GM04504 (cell line): Measurements from ENCODE around the gene CDC42EP2.

Experiments
- DNase-seq: peaks from one replicate; pipeline ENCODE4 v3.0.0-alpha.2; 2012; ENCODE audit warnings: low read depth

The CDC42EP2 gene, protein sequence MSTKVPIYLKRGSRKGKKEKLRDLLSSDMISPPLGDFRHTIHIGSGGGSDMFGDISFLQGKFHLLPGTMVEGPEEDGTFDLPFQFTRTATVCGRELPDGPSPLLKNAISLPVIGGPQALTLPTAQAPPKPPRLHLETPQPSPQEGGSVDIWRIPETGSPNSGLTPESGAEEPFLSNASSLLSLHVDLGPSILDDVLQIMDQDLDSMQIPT

DNA sequence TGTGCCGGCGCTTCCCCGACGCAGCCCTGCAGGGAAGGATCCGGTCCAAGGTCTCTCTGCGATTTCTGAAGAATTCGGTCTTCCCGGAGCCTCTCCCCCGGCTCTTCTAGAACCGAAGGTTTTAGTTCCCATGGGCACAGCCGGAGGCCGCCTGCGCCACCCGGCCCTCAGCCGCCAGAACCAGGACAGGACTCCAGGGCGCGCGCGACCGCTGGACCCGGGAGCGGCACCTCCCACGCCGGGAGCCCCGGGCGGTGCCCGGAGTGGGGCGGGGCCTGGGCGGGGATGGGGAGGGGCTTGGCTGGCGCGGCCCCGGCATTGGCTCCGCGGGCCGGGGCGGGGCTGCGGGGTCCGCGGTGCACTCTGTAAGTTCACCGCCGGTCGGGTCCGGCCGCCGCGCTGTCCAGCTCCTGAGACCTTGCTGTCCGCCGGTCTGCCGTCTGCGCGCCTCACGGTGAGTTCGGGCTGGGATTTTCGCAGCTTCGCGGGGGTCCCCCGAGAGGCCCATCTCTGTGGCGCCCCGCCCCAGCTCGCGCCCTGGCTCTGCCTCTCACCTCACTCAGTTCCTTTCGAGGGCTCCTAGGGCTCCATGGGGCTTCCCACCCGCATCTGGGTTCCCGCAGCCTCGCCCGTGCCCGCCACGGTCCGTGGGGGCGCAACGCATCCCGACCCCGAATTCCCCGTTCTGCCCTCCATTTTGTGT is at the start of gene CDC42EP2:
CDC42EP2 (plus strand) TSS at position 366 of the 703 bp plus-strand sequence. CDS start 6,033 bp downstream, outside the sequence.
- peak; percentile 80 for DNase-seq

DNA sequence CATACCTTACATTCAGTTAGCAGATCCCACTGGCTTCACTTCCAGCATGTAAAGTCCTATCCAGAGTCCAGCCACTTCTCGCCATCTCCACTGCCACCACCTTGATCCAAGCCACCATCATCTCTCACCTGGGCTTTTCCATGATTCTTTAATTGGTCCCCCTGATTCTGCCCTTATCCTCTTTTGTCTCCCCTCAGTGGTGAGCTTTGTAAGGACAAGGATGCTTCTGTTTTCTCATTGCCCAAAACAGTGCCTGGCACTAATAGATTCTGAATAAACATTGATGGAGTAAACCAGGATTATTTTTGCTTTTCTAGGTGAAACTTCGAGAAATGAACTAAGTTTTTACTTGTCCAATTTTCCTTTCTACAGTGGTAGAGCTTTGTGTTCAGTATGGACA is 48.5 kb upstream of the CDC42EP2 start:
- DNase-seq: no peak

DNA sequence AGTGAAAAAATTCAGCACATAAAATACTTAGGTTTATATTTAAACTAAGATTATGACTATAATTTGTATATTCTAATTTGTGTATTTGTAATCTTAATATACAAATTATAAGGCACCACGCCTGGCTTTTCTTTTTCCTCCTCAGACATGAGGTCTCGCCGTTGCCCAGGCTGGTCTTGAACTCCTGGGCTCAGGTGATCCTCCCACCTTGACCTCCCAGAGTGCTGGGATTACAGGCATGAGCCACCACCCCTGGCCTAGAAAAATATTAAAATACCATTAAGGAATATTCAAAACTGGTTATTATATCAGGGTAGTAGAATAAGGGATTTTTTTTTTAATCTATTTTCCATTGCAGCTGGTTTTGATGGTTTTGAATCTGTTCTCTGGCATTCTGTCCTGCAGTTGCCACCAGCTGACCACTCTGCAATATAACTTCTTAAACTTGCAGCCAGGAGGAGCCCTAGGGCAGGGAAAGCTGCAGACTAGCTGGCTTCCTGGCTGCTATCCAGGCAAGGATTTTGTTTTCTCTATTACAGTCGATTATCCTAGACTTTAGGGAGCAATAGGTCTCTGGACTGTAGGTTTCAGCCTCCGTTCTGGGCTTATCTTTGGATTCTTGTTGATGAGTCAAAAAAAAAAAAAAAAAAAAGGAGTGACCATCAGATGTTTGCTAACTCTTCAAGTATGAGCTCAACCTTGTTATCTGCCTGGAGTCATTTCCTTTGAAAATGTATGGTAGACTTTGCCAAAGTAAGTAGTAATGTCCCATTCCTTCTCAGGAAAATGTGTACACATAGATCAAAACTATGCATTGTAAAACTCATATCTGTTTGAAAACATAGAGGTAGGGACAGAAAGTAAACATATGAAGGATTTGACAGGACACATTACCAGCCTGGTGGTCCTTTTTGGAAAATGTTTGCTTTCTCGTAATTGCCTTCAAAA is 39.7 kb upstream of the CDC42EP2 start:
- peak; percentile 94 for DNase-seq

DNA sequence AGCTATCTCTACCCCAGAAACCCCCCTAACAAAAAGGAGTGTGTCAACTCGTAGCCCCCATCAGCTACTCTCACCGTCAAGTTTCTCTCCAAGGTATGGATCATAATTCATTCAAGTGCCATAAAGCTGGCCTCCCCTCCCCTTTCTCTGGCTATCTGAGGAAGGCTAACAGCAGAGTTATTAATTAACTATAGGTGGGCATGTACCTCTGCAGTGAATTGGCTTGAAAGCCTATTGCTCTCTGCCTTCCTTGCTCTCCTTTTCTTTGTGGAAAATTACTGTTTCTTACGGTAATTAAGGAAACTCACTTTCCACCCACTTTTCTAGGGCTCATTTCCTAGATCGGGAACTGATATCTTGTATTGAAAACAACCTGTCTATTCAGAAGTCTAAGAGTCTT is 38.8 kb upstream of the CDC42EP2 start:
- no peak for DNase-seq

DNA sequence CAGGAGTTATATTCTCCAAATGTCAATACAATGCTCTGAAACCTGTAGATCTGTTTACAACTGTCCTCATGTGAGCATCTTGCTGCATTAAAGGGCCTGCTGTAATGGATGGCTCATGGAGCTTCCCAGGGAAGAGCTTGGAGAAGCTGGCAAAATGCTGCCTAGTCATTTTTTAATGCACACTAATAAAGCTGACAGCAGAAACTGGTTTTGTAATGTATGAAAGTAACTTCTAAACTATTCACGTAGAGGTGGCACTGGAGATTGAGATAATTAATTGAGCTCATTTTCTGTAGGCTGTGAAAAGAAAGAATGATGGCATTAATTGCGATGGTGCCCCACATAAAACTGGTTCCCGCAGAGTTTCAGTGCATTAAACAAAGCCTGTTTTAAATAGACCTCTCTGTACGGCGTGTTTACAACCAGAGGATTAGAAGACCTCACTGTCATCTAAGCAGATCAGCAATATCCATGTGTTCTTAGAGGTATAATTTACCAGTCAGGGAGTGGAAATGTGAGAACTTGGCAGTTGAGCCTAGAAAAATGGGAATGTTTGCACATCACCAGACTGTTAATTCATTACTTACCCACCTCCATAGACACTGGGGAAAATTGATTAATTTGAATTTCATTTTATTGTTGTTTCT is 36.9 kb upstream of the CDC42EP2 start:
- no peak for DNase-seq

DNA sequence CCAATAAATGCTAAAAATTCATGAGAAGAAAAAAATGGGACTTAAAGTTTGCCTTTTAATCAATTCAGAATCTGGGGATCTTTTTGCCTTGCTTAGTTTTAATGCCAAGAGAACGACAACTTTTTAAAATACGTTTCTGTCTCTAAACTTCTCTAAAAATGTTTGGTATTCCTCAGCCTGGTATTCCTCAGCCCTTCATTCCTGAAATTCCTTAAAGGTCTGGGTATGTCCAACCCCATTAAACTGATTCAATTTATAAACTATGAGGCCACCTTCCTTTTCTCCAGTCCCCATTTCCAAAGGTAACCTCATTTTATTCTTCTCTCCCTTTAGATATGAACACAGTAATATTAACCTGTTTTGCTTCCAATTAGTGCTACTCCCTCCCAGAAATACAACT is 36.3 kb upstream of the CDC42EP2 start:
- DNase-seq: no peak

DNA sequence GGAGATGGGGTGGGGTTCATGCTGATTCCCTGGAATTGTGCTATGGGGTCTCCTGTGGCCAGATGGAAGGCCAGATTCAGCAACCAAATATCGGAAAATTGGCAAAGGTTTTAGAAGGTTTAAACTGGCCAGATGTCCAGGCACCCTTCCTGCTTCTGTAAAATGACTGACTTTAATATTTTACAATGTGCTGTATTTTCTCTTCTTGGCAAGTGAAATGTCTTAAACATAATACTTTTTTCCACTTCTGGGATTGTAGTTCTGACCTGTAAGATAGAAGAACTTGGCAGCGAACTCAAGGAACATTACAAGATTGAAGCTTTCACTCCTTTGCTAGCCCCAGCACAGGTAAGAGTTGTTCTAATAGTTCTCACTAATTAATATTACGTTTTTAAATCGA is 35.4 kb upstream of the CDC42EP2 start:
- DNase-seq: no peak

DNA sequence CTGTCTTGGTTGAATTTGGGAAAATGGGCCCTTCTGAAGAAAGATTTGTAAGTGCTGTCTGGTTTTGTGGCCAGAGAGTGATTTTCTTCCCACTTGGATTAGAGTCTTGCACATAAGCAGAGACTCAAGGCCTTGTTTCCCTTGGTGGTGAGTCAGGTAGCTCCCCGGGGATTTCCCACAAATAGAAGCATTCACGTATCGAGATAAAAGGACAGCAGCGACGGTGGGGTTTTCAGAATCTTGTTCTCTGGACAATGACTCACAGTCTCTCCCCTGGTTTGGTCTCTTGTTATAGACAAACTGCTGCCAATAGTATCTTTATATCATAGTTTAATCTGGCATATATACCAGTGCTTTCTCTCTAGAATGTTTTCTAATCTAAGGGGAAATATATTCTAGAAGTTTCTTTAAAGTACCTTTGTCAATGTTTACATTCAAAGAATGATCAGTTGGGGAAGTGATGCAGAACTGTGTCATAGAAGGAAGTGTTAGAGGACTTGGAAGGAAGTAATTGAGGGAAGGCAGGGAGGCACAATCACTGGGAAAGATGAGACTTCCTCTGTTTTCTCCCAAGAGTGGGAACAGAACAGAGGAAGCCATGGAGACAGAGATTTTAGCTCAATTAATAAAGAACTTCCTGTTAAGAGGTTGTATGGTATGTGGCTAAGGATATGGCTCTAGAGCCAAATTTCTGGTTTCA is 34.8 kb upstream of the CDC42EP2 start:
- DNase-seq: no peak

DNA sequence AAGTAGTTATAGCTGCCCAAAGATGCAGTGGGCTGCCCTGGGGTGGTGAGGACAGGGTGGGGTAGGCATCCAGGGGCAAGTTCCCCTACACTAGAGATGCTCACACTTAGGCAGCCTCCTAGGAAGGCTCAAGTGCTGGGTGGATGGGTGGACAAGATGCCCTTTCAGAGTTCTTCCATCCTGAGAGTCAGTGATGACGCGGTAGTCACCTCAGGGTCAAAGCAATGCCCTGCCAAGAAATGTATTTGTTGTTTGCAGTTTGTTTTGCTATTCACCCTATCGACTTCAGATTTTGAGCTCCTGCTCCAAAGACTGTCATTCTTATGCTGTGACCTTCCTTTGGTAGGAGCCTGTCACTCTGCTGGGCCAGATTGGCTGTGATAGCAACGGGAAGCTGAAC is 34.0 kb upstream of the CDC42EP2 start:
- DNase-seq: no peak

DNA sequence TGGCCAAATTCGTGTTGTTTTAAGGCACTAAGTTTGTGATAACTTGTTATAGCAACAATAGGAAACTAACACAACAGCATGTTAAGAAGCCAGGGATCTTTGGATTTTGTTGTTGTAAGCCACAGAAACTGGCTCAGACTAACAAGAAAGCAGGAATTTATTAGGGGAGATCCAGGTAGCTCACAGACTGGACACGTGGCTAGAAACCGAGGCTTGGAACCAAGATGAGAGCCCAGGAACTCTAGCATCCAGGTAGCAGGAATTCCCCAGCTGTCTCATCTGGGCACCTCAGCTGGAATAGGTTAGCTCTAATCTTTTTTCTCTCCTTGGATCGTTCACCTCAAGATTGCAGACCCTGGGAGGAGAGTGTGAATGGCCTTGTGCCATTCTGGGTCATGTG is 28.0 kb upstream of the CDC42EP2 start:
- DNase-seq: no peak

DNA sequence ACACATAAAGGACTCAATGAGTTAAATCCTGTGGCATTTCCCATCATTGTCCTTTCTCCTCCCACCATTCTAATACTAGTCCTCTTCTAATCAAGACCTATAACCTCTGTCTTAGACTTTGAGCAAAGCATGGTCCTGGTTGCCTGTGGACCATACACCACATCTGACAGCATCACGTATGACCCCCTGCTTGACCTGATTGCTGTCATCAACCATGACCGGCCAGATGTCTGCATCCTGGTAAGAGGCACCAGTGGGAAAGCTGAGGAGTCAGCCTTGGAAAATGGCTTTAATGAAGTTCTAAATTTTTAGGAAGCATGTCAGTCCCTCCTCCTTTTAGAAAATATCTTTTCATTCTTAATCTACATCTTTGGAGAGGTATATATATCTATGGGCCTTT is 27.1 kb upstream of the CDC42EP2 start:
- DNase-seq: no peak

DNA sequence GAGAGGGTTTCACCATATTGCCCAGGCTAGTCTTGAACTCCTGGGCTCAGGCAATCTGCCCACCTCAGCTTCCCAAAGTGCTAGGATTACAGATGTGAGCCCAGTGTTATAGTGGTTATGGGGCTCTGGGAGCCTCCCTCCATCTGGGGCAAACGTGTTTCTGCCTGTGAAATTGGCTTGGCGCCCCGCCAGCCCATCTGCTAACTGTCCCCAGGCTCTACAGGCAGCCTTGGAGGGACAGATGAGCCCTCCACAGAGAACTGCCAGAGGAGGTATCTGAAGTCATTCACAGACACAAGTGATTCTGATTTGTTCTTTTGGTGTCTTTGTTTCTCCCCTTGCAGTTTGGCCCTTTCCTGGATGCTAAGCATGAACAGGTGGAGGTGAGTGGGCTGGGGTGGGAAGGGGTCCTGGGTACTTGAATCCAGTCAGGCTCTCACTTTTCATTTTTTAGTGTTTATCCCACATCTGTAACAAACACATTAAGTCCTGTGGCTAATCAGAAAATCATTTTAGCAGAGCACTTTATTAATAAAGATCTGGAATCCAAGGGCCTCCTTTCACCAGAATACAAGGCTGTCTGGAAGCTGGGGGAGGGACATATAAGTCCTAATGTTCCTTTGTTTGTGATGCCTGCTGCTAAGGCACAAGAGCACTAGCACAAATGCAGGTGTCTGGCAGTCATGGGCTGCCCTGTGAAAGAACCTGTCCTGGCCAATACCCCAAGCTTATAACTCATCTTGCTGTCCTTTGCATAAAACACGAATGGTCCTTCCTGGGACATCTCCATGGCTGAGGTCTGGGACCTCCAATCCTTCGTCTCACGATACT is 25.7 kb upstream of the CDC42EP2 start:
- DNase-seq: no peak

DNA sequence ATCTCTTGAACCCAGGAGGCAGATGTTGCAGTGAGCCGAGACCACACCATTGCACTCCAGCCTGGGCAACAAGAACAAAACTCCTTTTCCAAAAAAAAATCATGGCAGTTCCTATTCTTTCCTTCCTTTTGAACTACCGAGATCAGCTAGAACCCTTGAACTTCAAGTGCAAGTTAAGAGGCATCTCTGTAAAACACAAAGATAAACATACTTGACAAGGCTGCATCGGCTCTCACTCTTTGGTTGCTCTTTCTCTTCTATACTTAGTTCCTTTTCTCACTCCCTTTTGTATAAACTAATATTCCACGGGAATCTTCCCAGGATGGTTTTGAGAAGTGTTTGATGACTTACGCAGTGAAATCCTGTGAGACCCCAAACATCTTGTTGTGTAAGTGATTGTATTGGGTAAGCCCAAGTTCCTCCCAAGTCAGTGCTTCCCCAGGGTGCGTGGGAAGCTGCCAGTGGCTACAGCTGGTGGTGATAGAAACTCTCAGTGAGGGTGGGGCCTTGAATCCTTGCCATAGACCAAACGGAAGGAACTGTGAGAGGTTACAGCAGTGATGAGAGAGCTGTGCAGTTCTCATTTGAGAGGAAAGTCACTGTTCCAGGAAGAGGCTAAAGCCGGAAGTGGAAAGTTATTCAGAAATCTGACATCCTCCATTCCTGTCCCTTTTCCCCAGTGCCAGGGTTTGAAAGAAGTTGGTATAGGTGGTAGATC is 24.1 kb upstream of the CDC42EP2 start:
- peak; percentile 100 for DNase-seq

DNA sequence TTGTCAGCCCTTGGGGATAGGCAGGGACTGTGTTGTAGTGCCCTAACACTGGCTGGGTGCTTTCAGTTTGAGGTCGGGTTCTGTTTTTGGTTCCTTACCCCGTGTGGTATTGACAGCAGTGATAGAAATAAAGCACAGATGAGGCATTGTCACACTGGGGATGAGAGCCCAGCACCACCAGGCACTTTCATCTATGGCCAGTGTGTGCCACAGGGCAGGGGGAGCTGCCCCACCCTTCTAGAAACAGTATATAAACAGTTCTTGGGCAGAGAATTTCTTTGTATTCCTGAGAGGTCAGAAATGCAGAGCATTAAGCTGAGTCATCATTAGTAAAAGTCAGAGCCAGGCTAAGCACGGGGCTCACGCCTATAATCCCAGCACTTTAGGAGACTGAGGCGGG is 23.1 kb upstream of the CDC42EP2 start:
- DNase-seq: no peak

DNA sequence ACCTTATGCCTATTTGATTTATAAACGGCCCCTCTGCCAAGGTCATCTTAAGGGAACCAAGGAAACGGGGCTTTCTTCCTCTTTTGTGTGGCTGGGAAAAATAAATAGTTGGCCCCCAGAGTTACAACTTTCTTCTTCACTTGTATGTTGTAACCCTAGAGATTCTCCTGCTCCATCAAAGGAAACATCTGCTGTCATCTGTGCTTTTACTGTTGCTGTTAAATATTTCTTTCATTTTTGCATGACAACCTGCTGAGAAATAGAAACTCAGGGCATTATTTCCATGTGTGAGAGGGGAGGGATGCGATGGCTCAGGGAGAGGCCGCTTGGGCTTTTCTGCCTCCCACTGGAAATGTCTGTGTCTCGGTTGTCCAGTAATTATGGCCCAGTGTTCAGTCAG is 21.8 kb upstream of the CDC42EP2 start:
- no peak for DNase-seq

DNA sequence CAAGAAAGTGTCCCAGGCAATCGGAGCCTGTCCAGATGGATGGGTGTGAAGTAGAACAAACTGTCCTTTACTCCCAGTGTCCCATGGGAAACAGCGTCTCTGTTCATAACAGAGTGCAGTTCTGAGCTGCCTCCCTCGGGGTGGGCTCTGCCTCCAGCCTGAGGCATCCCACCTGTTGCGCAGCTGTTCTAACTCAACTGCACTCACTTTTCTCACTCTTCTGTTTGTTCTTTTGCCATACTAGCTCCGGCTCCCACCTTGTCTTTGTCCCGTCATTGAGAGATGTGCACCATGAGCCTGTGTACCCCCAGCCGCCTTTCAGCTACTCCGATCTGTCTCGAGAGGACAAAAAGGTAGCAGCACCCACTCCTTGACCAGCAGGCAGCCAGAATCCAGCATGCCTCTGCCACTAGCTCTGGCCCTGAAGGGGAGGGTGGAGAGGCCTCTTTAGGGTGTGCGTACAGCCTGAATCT is 20.7 kb upstream of the CDC42EP2 start:
- no peak for DNase-seq

DNA sequence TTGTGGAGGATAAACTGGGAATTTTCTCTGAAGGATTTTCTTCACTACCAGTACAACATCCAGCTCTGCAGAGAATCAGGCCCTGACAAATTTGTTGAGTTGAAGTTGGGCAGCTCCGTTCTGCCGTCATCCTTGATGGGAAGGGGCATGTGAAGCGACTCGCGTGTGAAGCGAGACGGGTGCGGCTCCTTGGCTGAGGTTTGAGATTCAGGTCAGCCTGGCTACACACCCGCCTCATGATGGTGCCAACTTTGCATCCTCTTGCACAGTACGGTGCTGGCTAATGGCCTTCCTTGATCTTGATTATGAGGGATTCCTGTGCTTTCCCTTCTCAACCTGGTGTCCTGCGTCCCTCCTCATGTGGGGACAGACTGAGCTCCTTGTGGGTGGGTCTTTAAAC is 19.7 kb upstream of the CDC42EP2 start:
- DNase-seq: no peak

DNA sequence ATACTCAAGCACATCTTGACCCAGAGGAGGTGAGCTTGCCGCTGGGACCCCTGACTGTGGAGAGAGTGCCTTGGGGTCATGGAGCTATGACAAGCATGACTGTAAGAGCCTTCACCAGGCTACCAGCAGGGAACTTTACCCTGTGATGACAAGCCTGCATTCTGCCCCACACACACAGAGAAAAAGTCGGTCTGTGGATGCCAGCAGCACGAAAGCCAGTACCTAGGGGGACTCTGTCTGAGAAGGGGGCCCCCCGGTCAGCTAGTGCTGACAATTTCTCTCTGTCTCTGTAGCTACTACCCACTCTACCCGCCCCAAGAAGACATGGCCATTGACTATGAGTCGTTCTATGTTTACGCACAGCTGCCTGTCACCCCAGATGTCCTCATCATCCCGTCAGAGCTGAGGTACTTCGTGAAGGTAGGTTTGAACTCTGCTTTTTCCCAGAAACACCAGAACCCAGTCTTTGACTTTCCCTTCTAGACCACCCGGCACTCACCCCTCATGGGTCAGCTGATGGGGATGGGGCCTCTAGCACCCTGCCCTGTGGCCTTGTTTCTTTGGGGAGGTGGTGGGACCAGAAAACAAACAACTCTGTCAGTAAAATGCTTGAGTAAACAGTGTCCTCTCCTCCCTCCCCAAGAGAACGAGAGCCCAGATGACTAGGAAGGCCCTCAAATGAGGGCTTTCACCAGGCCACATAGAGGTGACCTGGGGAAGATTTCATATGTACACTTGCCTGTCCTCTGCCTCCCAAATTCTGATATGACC is 18.9 kb upstream of the CDC42EP2 start:
- DNase-seq: no peak

DNA sequence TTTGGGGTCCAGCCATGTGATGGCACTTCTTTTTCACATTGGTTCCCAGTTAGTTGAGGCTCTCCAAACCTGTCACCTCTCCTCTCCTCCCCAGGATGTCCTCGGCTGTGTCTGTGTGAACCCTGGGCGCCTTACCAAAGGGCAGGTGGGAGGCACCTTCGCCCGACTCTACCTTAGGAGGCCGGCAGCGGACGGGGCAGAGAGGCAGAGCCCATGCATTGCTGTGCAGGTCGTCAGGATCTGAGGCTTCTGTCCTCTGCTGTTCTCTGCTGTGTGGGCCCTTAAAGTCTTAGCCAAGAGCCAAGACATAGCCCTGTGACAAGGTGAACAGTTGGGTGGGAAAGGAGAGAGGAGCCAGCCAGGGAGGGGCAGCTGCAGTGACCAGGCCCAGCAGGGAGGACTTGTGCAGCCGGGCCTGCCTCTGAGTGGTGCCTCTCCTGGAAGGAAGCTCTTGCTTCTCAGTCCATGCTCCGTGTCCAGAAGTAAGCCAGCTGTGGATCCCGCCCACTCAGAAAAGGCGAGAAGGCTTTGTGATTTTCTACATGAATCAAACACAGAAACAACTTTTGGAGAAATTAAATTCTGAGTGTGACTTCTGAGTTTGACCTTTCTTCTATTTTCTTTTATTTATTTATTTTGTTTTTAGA is 17.5 kb upstream of the CDC42EP2 start:
- DNase-seq: no peak
